HepG2 (cell line): ENCODE results near the gene ZFR2. TPM values are rescaled to one million over a fixed set of nuclear protein-coding genes. Genes with fewer than 3 reads are reported as not detected.
A peak's percentile ranks its signal among the peaks of the same experiment; 100 is the strongest.

ENCODE experiments used
- ATAC-seq: fragments of 200-7000 bp; cut with Tn5 transposase; 3 replicates; pipeline ENCODE4 v1.9.1; 2020; ENCODE audit warnings: mild to moderate bottlenecking, moderate library complexity
- BruUV-seq: library from RNA; stranded (reverse); fragments of 400-500 nt; replicated peaks from 2 replicates; lab custom pipeline; 2021; lab: Mats Ljungman, UMichigan
- CTCF ChIA-PET: fragments of 300-600 bp; formaldehyde crosslinking; extraction: SDS; loops from one replicate; lab custom pipeline; 2021; ENCODE audit warnings: low total read pairs, inconsistent platforms, low intra/inter-chr PET ratio; lab: Yijun Ruan, JAX
- POLR2A ChIA-PET: fragments of 350-600 bp; sonication (Branson Sonifier 250); formaldehyde crosslinking; loops from one replicate; lab custom pipeline; 2020; ENCODE audit warnings: antibody characterized with exemption, inconsistent platforms; lab: Yijun Ruan, JAX
- DNase-seq: peaks from one replicate; pipeline ENCODE4 v3.0.0-alpha.2; 2015; ENCODE audit warnings: low spot score
- FAIRE-seq: peaks from 3 replicates; lab custom pipeline; 2011; peaks lifted over from hg19 to GRCh38; lab: Jason Lieb, UNC
- H2AFZ ChIP-seq: one replicate; pipeline ENCODE4 v1.6.1; 2011; ENCODE audit warnings: low read length, inconsistent platforms
- H3K27ac ChIP-seq: fragments of 300-600 bp; 3 replicates; pipeline ENCODE4 v1.8.0; 2011; ENCODE audit warnings: mixed run types, mild to moderate bottlenecking, mixed read lengths, low read length, inconsistent platforms; ENCODE audit not compliant: insufficient read depth; ENCODE audit errors: extremely low read length
- H3K27me3 ChIP-seq, 2 experiments: fragments of 200-600 bp in 1 of 2; 2 replicates in 1 of 2; 3 replicates in 1 of 2; pipeline versions ENCODE4 v1.6.0 to v1.8.0; 2011; ENCODE audit warnings: low read length in 2 of 2, mild to moderate bottlenecking in 2 of 2, moderate library complexity in 2 of 2, inconsistent platforms in 1 of 2; ENCODE audit not compliant: insufficient read depth in 2 of 2, control insufficient read depth in 1 of 2
- H3K36me3 ChIP-seq, 2 experiments: fragments of 200-600 bp in 1 of 2; replicated peaks in 1 of 2; 2 replicates in 1 of 2; 3 replicates in 1 of 2; pipeline versions ENCODE4 v1.5.1 to v1.8.0; 2011; ENCODE audit warnings: low read length in 2 of 2, inconsistent platforms in 1 of 2; ENCODE audit not compliant: insufficient read depth in 2 of 2, control insufficient read depth in 1 of 2
- H3K4me1 ChIP-seq: 2 replicates; pipeline ENCODE4 v1.5.1; 2012; ENCODE audit warnings: low read length, inconsistent platforms; ENCODE audit not compliant: insufficient read depth
- H3K4me2 ChIP-seq: 2 replicates; pipeline ENCODE4 v1.6.0; 2011; ENCODE audit warnings: low read depth, low read length, inconsistent platforms
- H3K4me3 ChIP-seq, 3 experiments: fragments of 200-600 bp in 1 of 3; sonication (generic), shearing (Covaris generic) in 1 of 3; replicated peaks in 1 of 3; 2 replicates each; pipeline ENCODE4 v1.5.1; 2011 to 2016; ENCODE audit warnings: low read length in 3 of 3, inconsistent platforms in 2 of 3, low read depth in 2 of 3, mild to moderate bottlenecking in 2 of 3, control low read depth in 1 of 3, mixed read lengths in 1 of 3; ENCODE audit not compliant: insufficient read depth in 1 of 3
- H3K79me2 ChIP-seq: one replicate; pipeline ENCODE4 v1.6.1; 2011; ENCODE audit warnings: low read length, inconsistent platforms; ENCODE audit not compliant: insufficient read depth
- H3K9ac ChIP-seq: 2 replicates; pipeline ENCODE4 v1.6.0; 2011; ENCODE audit warnings: mild to moderate bottlenecking, low read depth, low read length, inconsistent platforms; ENCODE audit not compliant: insufficient read depth
- H3K9me3 ChIP-seq: 2 replicates; pipeline ENCODE4 v1.5.1; 2012; ENCODE audit warnings: mild to moderate bottlenecking, low read length
- H4K20me1 ChIP-seq: 2 replicates; pipeline ENCODE4 v1.6.0; 2011; ENCODE audit warnings: inconsistent platforms, mild to moderate bottlenecking, low read length, moderate library complexity; ENCODE audit not compliant: insufficient read depth
- CC2D1A ChIP-seq: sonication (generic); formaldehyde crosslinking; IDR thresholded peaks from 2 replicates; pipeline ENCODE4 v1.8.1; 2023; ENCODE audit warnings: mild to moderate bottlenecking, missing genetic modification reagents
- DR1 ChIP-seq: sonication (generic); formaldehyde crosslinking; IDR thresholded peaks from 2 replicates; pipeline ENCODE4 v1.8.0; 2021; ENCODE audit warnings: mild to moderate bottlenecking, missing genetic modification reagents, inconsistent platforms
- ESRRA ChIP-seq: sonication (generic); formaldehyde crosslinking; IDR thresholded peaks from 2 replicates; pipeline ENCODE4 v1.5.1; 2020; ENCODE audit warnings: mild to moderate bottlenecking, low read depth, missing genetic modification reagents
- HNF4A ChIP-seq: sonication (generic); formaldehyde crosslinking; IDR thresholded peaks from 2 replicates; pipeline ENCODE4 v1.4.0; 2020; ENCODE audit warnings: missing genetic modification reagents
- ZNF230 ChIP-seq: sonication (generic); formaldehyde crosslinking; IDR thresholded peaks from 2 replicates; pipeline ENCODE4 v1.4.0; 2020; ENCODE audit warnings: mild to moderate bottlenecking, missing genetic modification reagents
- WGBS: methylation state at CpG from one replicate; pipeline ENCODE4 v1.1.6; 2017; ENCODE audit warnings: low lambda C conversion rate; 5-methylcytosine and 5-hydroxymethylcytosine counted together
- in situ Hi-C: cut with HindIII; loops from 2 replicates; pipeline ENCODE4 v1.10.0; 2017; ENCODE audit warnings: low pct_unique_long_range_greater_than_20kb; ENCODE audit not compliant: extremely low pct_ligation_motif_present
- intact Hi-C: fragments of 100-400 bp; cut with micrococcal nuclease; formaldehyde crosslinking; loops from one replicate; pipeline ENCODE4 v1.10.0; 2022; ENCODE audit not compliant: unreplicated experiment
- polyA plus RNA-seq, 8 experiments: library from polyadenylated mRNA; depleted of rRNA in 3 of 8; stranded (reverse) in 7 of 8; unstranded in 1 of 8; fragments of >200 nt; fragmentation: Illumina TruSeq in 4 of 8; extraction: Trizol in 4 of 8; gene quantifications; 2 replicates each; pipeline versions ENCODE4 v1.2.1 to v1.2.3, GENCODE V29; 2011 to 2016; ENCODE audit warnings: low read depth in 4 of 8, missing spikeins in 1 of 8, mixed read lengths in 1 of 8; ENCODE audit not compliant: insufficient read depth in 1 of 8
- total RNA-seq, 5 experiments: library from RNA; depleted of rRNA; stranded (reverse); fragments of >200 nt; fragmentation: Illumina TruSeq; extraction: Trizol; gene quantifications; 2 replicates each; pipeline ENCODE4 v1.2.3, GENCODE V29; 2016; ENCODE audit warnings: low read depth in 1 of 5
- TF ChIP-seq, protein P1 (sequence below): sonication (generic); formaldehyde crosslinking; IDR thresholded peaks from 2 replicates; pipeline ENCODE4 v1.4.0; 2020; ENCODE audit warnings: missing genetic modification reagents
- TF ChIP-seq, protein P2 (sequence below): sonication (generic); formaldehyde crosslinking; IDR thresholded peaks from 2 replicates; pipeline ENCODE4 v1.4.0; 2020; ENCODE audit warnings: mild to moderate bottlenecking, low read depth, missing genetic modification reagents
- TF ChIP-seq, protein P3 (sequence below): IDR thresholded peaks from 2 replicates; pipeline ENCODE4 v1.6.1; 2012; ENCODE audit warnings: low read depth, low read length, improper control_type of control experiment

ZFR2 gene
- total and polyA plus RNA-seq, 2 of the 13 experiments (the other 11 are each of a cell fraction or from before 2014, with no cell fraction given): 0.37 to 0.69 TPM

DNA sequence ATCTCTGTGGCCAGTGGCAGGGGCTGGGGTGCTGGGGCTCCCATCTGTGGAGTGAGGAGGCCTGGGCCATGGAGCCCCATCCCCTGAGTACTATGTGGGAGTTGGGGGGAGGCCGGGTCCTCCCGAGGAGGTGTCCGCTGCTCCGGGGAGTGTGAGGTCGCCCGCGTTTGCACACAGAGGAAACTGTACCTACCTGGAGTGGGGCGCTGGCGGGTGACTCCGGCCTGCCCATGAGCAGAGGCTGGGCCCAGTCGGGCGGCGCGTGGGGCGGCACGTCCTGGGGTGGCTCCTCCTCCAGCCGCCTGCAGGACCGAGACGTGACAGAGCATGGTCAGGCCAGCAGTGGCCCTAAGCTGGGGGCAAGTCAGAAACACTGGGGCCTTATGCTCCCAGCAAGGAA lies 48.8 kb downstream of the ZFR2 start:
- in situ Hi-C loops (no loop called here), intact Hi-C loops (no loop called here)
- BruUV-seq: no TSS peak
- ChIA-PET POLR2A (no interaction called here), CTCF (no interaction called here)
- ATAC-seq (peak; percentile 33), DNase-seq (no peak), FAIRE-seq (no peak)
- Histone ChIP-seq H3K27me3 (peaks cover 8 to 62% of the 10 kb centered on the region in 2 experiments), H3K9ac (no peak overlapping the region), H4K20me1 (no peaks in the 10 kb centered on the region), H3K4me3 (no peak overlapping the region), H3K36me3 (no peaks in the 10 kb centered on the region), H2AFZ (no peak overlapping the region), H3K9me3 (no peaks in the 10 kb centered on the region), H3K4me1 (no peaks in the 10 kb centered on the region), H3K79me2 (no peaks in the 10 kb centered on the region), H3K27ac (no peak overlapping the region), H3K4me2 (no peak overlapping the region)
- WGBS: no CpG with 5 or more reads among the region's 19 CpGs
- TF ChIP-seq HNF4A (CRISPR knock-in tag) (no peak), DR1 (CRISPR knock-in tag) (no peak), CC2D1A (CRISPR knock-in tag) (no peak), ESRRA (CRISPR knock-in tag) (no peak), ZNF230 (CRISPR knock-in tag) (no peak)
- TF ChIP-seq, protein P1, sequence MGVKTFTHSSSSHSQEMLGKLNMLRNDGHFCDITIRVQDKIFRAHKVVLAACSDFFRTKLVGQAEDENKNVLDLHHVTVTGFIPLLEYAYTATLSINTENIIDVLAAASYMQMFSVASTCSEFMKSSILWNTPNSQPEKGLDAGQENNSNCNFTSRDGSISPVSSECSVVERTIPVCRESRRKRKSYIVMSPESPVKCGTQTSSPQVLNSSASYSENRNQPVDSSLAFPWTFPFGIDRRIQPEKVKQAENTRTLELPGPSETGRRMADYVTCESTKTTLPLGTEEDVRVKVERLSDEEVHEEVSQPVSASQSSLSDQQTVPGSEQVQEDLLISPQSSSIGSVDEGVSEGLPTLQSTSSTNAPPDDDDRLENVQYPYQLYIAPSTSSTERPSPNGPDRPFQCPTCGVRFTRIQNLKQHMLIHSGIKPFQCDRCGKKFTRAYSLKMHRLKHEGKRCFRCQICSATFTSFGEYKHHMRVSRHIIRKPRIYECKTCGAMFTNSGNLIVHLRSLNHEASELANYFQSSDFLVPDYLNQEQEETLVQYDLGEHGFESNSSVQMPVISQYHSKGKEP (CRISPR knock-in tag): no peak
- TF ChIP-seq, protein P2, sequence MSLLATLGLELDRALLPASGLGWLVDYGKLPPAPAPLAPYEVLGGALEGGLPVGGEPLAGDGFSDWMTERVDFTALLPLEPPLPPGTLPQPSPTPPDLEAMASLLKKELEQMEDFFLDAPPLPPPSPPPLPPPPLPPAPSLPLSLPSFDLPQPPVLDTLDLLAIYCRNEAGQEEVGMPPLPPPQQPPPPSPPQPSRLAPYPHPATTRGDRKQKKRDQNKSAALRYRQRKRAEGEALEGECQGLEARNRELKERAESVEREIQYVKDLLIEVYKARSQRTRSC: no peak
- TF ChIP-seq, protein P3, sequence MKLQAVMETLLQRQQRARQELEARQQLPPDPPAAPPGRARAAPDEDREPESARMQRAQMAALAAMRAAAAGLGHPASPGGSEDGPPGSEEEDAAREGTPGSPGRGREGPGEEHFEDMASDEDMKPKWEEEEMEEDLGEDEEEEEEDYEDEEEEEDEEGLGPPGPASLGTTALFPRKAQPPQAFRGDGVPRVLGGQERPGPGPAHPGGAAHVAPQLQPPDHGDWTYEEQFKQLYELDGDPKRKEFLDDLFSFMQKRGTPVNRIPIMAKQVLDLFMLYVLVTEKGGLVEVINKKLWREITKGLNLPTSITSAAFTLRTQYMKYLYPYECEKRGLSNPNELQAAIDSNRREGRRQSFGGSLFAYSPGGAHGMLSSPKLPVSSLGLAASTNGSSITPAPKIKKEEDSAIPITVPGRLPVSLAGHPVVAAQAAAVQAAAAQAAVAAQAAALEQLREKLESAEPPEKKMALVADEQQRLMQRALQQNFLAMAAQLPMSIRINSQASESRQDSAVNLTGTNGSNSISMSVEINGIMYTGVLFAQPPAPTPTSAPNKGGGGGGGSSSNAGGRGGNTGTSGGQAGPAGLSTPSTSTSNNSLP: no peak
